Measurements from ENCODE around the gene KCNQ2. TPM values are rescaled to one million over a fixed set of nuclear protein-coding genes. Genes with fewer than 3 reads are reported as not detected.

Gene KCNQ2
- polyA plus RNA-seq, 3 donors = not detected

- Mint-ChIP-seq H3K4me1 (peaks cover 5% of the 10 kb centered on the region), H3K9me3 (peaks cover 0 to 4% (median 3%) of the 10 kb centered on the region in 7 donors), H3K4me3 (no peak overlapping the region), H3K36me3 (no peaks in the 10 kb centered on the region), H3K27ac (no peak overlapping the region), H3K27me3 (ENCODE audit: low read depth in 3 of 3) (peaks cover 30 to 62% (median 39%) of the 10 kb centered on the region in 3 donors)
- H3K27ac ChIP-seq (ENCODE audit: low read depth in 1 of 2, low read length in 2 of 2) = no peak overlapping the region
- peaks cover 0 to 5% of the 10 kb centered on the region in 2 donors for H3K9me3 ChIP-seq (replicated peaks in 1 of 2; ENCODE audit: control insufficient read depth in 1 of 2, insufficient read depth in 1 of 2, low read length in 2 of 2)
- H3K4me2 ChIP-seq (replicated peaks; ENCODE audit: extremely low read depth, low read length, poor library complexity, severe bottlenecking) = no peak overlapping the region
- WGBS (ENCODE audit: insufficient coverage) = 96% methylated on average over 7 of the region's 8 CpGs
- H3K36me3 ChIP-seq (replicated peaks in 1 of 2; ENCODE audit: control insufficient read depth in 1 of 2, insufficient read depth in 2 of 2, low read length in 2 of 2) = no peaks in the 10 kb centered on the region
- no peaks in the 10 kb centered on the region for H3K79me2 ChIP-seq (ENCODE audit: insufficient read depth, low read length)
- H3K9ac ChIP-seq (ENCODE audit: insufficient read depth, low read length, poor library complexity, severe bottlenecking) = no peak overlapping the region
- TF ChIP-seq, protein P1, sequence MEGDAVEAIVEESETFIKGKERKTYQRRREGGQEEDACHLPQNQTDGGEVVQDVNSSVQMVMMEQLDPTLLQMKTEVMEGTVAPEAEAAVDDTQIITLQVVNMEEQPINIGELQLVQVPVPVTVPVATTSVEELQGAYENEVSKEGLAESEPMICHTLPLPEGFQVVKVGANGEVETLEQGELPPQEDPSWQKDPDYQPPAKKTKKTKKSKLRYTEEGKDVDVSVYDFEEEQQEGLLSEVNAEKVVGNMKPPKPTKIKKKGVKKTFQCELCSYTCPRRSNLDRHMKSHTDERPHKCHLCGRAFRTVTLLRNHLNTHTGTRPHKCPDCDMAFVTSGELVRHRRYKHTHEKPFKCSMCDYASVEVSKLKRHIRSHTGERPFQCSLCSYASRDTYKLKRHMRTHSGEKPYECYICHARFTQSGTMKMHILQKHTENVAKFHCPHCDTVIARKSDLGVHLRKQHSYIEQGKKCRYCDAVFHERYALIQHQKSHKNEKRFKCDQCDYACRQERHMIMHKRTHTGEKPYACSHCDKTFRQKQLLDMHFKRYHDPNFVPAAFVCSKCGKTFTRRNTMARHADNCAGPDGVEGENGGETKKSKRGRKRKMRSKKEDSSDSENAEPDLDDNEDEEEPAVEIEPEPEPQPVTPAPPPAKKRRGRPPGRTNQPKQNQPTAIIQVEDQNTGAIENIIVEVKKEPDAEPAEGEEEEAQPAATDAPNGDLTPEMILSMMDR (IDR thresholded peaks at IDR 0.05) = no peak
- no peak for DNase-seq
- H2AFZ ChIP-seq (ENCODE audit: insufficient read depth, low read depth, low read length, poor library complexity, severe bottlenecking) = no peak overlapping the region
- no peaks in the 10 kb centered on the region for H4K20me1 ChIP-seq (ENCODE audit: insufficient read depth, low read length)
- peaks cover 8 to 20% of the 10 kb centered on the region in 2 donors for H3K4me1 ChIP-seq (ENCODE audit: control insufficient read depth in 1 of 2, insufficient read depth in 2 of 2, low read length in 2 of 2)
- intact Hi-C loops (cut with micrococcal nuclease) = no loop called here
- peaks cover 9 to 40% of the 10 kb centered on the region in 2 donors for H3K27me3 ChIP-seq (ENCODE audit: control insufficient read depth in 2 of 2, insufficient read depth in 2 of 2, low read length in 2 of 2)
- H3K4me3 ChIP-seq (replicated peaks in 1 of 3; ENCODE audit: low read depth in 2 of 3, low read length in 3 of 3) = no peak overlapping the region
These were observed 22.8 kb upstream of the KCNQ2 start for GRCh38 chr20:63495167-63495720.

DNA sequence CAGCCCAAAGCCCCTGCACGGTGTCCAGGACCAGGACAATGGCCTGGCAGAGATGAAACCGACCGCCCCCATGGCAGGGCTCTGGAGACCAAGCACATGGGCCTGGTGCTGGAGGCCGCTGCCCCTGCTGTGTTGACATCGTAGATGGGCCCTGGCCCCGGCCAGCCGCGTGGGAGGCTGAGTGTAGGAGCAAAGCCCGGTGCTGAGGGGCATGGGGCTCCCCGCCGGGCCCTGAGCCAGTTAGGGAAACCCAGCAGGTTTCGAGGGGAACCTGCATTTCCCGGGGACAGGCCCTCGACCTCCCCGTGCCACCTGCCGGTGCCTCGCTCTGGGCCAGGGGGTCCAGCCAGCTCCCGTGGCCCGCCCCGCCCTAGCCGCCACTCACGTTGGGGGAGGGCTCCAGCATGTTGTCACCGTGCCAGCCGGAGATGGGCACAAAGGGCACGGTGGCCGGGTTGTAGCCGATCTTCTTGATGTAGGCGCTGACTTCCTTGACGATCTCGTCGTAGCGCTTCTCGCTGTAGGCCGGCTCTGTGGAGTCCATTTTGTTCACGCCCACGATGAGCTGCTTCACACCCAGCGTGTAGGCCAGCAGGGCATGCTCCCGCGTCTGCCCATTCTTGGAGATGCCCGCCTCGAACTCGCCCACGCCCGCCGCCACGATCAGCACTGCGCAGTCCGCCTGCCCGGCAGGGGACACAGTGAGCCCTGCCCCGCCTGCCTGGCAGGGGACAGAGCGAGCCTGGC is 22.1 kb upstream of the KCNQ2 start:
- WGBS (ENCODE audit: insufficient coverage) = 92% methylated on average over 48 of the region's 51 CpGs
- H3K9me3 ChIP-seq (replicated peaks in 1 of 2; ENCODE audit: control insufficient read depth in 1 of 2, insufficient read depth in 1 of 2, low read length in 2 of 2) = peaks cover 0 to 3% of the 10 kb centered on the region in 2 donors
- Mint-ChIP-seq H3K4me3 (no peak overlapping the region), H3K27ac (no peak overlapping the region), H3K36me3 (no peaks in the 10 kb centered on the region), H3K9me3 (peaks cover 0 to 4% (median 3%) of the 10 kb centered on the region in 7 donors), H3K27me3 (ENCODE audit: low read depth in 3 of 3) (peaks cover 30 to 60% (median 38%) of the 10 kb centered on the region in 3 donors), H3K4me1 (peaks cover 5% of the 10 kb centered on the region)
- no peaks in the 10 kb centered on the region for H3K36me3 ChIP-seq (replicated peaks in 1 of 2; ENCODE audit: control insufficient read depth in 1 of 2, insufficient read depth in 2 of 2, low read length in 2 of 2)
- no peak overlapping the region for H3K27ac ChIP-seq (ENCODE audit: low read depth in 1 of 2, low read length in 2 of 2)
- H3K4me2 ChIP-seq (replicated peaks; ENCODE audit: extremely low read depth, low read length, poor library complexity, severe bottlenecking) = no peak overlapping the region
- H3K4me1 ChIP-seq (ENCODE audit: control insufficient read depth in 1 of 2, insufficient read depth in 2 of 2, low read length in 2 of 2) = peaks cover 8 to 20% of the 10 kb centered on the region in 2 donors
- no peak overlapping the region for H3K9ac ChIP-seq (ENCODE audit: insufficient read depth, low read length, poor library complexity, severe bottlenecking)
- intact Hi-C loops (cut with micrococcal nuclease) = no loop called here
- no peak overlapping the region for H2AFZ ChIP-seq (ENCODE audit: insufficient read depth, low read depth, low read length, poor library complexity, severe bottlenecking)
- TF ChIP-seq, protein P1 (IDR thresholded peaks at IDR 0.05) = no peak
- peaks cover 9 to 35% of the 10 kb centered on the region in 2 donors for H3K27me3 ChIP-seq (ENCODE audit: control insufficient read depth in 2 of 2, insufficient read depth in 2 of 2, low read length in 2 of 2)
- no peak overlapping the region for H3K4me3 ChIP-seq (replicated peaks in 1 of 3; ENCODE audit: low read depth in 2 of 3, low read length in 3 of 3)
- H3K79me2 ChIP-seq (ENCODE audit: insufficient read depth, low read length) = no peaks in the 10 kb centered on the region
- no peaks in the 10 kb centered on the region for H4K20me1 ChIP-seq (ENCODE audit: insufficient read depth, low read length)
- no peak for DNase-seq
